Caco-2 (cell line): ENCODE measurements around the gene NFE2L2. TPM values are rescaled to one million over a fixed set of nuclear protein-coding genes. Genes with fewer than 3 reads are reported as not detected.

Experiments used
- BruUV-seq: library from RNA; stranded (reverse); fragments of 400-500 nt; replicated peaks from 2 replicates; lab custom pipeline; 2021; lab: Mats Ljungman, UMichigan
- CTCF ChIA-PET: fragments of 300-600 bp; sonication (Branson Sonifier 250); formaldehyde crosslinking; loops from one replicate; lab custom pipeline; 2022; ENCODE audit warnings: antibody characterized with exemption; lab: Charles Lee
- POLR2A ChIA-PET: fragments of 300-600 bp; sonication (Branson Sonifier 250); formaldehyde crosslinking; loops from one replicate; lab custom pipeline; 2022; ENCODE audit warnings: antibody characterized with exemption; lab: Charles Lee
- DNase-seq, 2 experiments: peaks; one replicate each; pipeline versions ENCODE4 v3.0.0 to v3.0.0-alpha.2; 2020 to 2022
- H3K27me3 ChIP-seq: replicated peaks from 2 replicates; pipeline ENCODE4 v1.6.0; 2011; ENCODE audit warnings: low read length; ENCODE audit not compliant: control insufficient read depth, insufficient read depth
- H3K36me3 ChIP-seq: 2 replicates; pipeline ENCODE4 v1.5.1; 2011; ENCODE audit warnings: low read length; ENCODE audit not compliant: control insufficient read depth, insufficient read depth
- H3K4me1 ChIP-seq: fragments of 250-450 bp; sonication (Bioruptor Pico); 2 replicates; pipeline ENCODE4 v1.5.1; 2020; ENCODE audit warnings: mild to moderate bottlenecking
- H3K4me3 ChIP-seq: 2 replicates; pipeline ENCODE4 v1.5.1; 2011; ENCODE audit warnings: low read depth, mild to moderate bottlenecking, control low read depth, low read length
- H3K9me3 ChIP-seq: fragments of 250-450 bp; sonication (Bioruptor Pico); 2 replicates; pipeline ENCODE4 v1.5.1; 2020; ENCODE audit warnings: mild to moderate bottlenecking, moderate library complexity
- H3K27ac Mint-ChIP-seq: one replicate; pipeline ENCODE4 v1.8.0; 2022; ENCODE audit warnings: mixed read lengths; ENCODE audit not compliant: unreplicated experiment
- H3K27me3 Mint-ChIP-seq: one replicate; pipeline ENCODE4 v1.8.0; 2022; ENCODE audit warnings: mixed read lengths; ENCODE audit not compliant: insufficient read depth, unreplicated experiment
- H3K36me3 Mint-ChIP-seq: one replicate; pipeline ENCODE4 v1.8.0; 2022; ENCODE audit warnings: mild to moderate bottlenecking, mixed read lengths; ENCODE audit not compliant: insufficient read depth, unreplicated experiment
- H3K4me1 Mint-ChIP-seq: one replicate; pipeline ENCODE4 v1.8.0; 2022; ENCODE audit warnings: low read depth, mixed read lengths; ENCODE audit not compliant: unreplicated experiment
- H3K4me3 Mint-ChIP-seq: one replicate; pipeline ENCODE4 v1.8.0; 2022; ENCODE audit warnings: mild to moderate bottlenecking, moderate library complexity, mixed read lengths; ENCODE audit not compliant: unreplicated experiment
- H3K9me3 Mint-ChIP-seq: one replicate; pipeline ENCODE4 v1.8.0; 2022; ENCODE audit warnings: mixed read lengths; ENCODE audit not compliant: unreplicated experiment
- CTCF ChIP-seq, 2 experiments: fragments of 200-600 bp in 1 of 2; IDR thresholded peaks; 1 replicate in 1 of 2; 2 replicates in 1 of 2; pipeline versions ENCODE4 v1.5.1 to v1.8.0; 2011 to 2022; ENCODE audit warnings: antibody characterized with exemption in 1 of 2, control low read depth in 1 of 2, inconsistent platforms in 1 of 2, low read depth in 1 of 2, low read length in 1 of 2, mild to moderate bottlenecking in 1 of 2, moderate library complexity in 1 of 2; ENCODE audit not compliant: insufficient read depth in 1 of 2, severe bottlenecking in 1 of 2, unreplicated experiment in 1 of 2
- intact Hi-C: fragments of 100-400 bp; cut with micrococcal nuclease; formaldehyde crosslinking; loops from one replicate; pipeline ENCODE4 v1.10.0; 2022; ENCODE audit not compliant: unreplicated experiment
- microRNA-seq: library from miRNA; unstranded; fragments of <30 nt; microRNA quantifications from one replicate; pipeline ENCODE4 v1.2.0, GENCODE V29; 2022
- total RNA-seq: library from RNA; stranded (reverse); gene quantifications from 2 replicates; pipeline ENCODE4 v1.2.3, GENCODE V29; 2022

Gene NFE2L2
- total RNA-seq, 1 experiment from 2014 or later = 75.7 TPM

- Mint-ChIP-seq H3K27me3 (no peaks in the 10 kb centered on the region), H3K9me3 (no peaks in the 10 kb centered on the region), H3K4me3 (no peak overlapping the region), H3K27ac (no peak overlapping the region), H3K4me1 (peaks cover 22% of the 10 kb centered on the region), H3K36me3 (no peaks in the 10 kb centered on the region)
- Histone ChIP-seq H3K36me3 (no peaks in the 10 kb centered on the region), H3K9me3 (no peaks in the 10 kb centered on the region), H3K27me3 (no peaks in the 10 kb centered on the region), H3K4me1 (peaks cover 35% of the 10 kb centered on the region), H3K4me3 (no peak overlapping the region)
- intact Hi-C loops = no loop called here
- BruUV-seq = no TSS peak
- ChIA-PET CTCF (interaction anchor here (1.6 kb wide), 1 partner anchor 20 kb away, joined by 6 read pairs; no protein-coding TSS in a partner anchor), POLR2A (no interaction called here)
- no peak for DNase-seq
- no peak for TF ChIP-seq CTCF (IDR thresholded peaks at IDR 0.05; ENCODE audit: insufficient read depth in 1 of 2, low read depth in 1 of 2, low read length in 1 of 2, severe bottlenecking in 1 of 2, unreplicated experiment in 1 of 2)
These were observed 79.9 kb downstream of the NFE2L2 start for GRCh38 chr2:177184606-177185005.

- Mint-ChIP-seq H3K27ac (no peak overlapping the region), H3K4me1 (peaks cover 26% of the 10 kb centered on the region), H3K4me3 (no peak overlapping the region), H3K36me3 (no peaks in the 10 kb centered on the region), H3K9me3 (no peaks in the 10 kb centered on the region), H3K27me3 (no peaks in the 10 kb centered on the region)
- intact Hi-C loops = no loop called here
- H3K4me3 ChIP-seq = no peak overlapping the region
- no peaks in the 10 kb centered on the region for H3K27me3 ChIP-seq
- no peaks in the 10 kb centered on the region for H3K36me3 ChIP-seq
- DNase-seq = no peak
- no TSS peak for BruUV-seq
- no peaks in the 10 kb centered on the region for H3K9me3 ChIP-seq
- H3K4me1 ChIP-seq = peaks cover 28% of the 10 kb centered on the region
- POLR2A ChIA-PET = no interaction called here
- CTCF ChIA-PET = no interaction called here
- no peak for TF ChIP-seq CTCF (IDR thresholded peaks at IDR 0.05; ENCODE audit: insufficient read depth in 1 of 2, low read depth in 1 of 2, low read length in 1 of 2, severe bottlenecking in 1 of 2, unreplicated experiment in 1 of 2)
These were observed 80.7 kb downstream of the NFE2L2 start for GRCh38 chr2:177183860-177184259.

Small RNA genes lying within 50 kb of the gene (microRNA-seq; reads per million reads assigned to microRNA genes)
- not detected for gene MIR3128
- gene MIR6512 = not detected

Other genes with a start within 250 kb of the NFE2L2 start
- gene HNRNPA3, start 51.9 kb downstream of the NFE2L2 start, total RNA-seq = 322 and 332 TPM in 2 replicates
- gene AGPS, start 128.0 kb upstream of the NFE2L2 start, total RNA-seq = 102 and 105 TPM in 2 replicates